Neuron (in vitro differentiated cells): ENCODE measurements around the gene ALKBH4.
"Not testable (repeated sequence)": the region's sequence is repeated elsewhere in the genome, so short reads cannot be mapped to it uniquely, and the experiment has no call there.

ENCODE experiments used
- H2AFZ ChIP-seq: one replicate; pipeline ENCODE4 v1.6.1; 2013; ENCODE audit warnings: low read depth, mild to moderate bottlenecking, inconsistent platforms, low read length, moderate library complexity
- H3K27me3 ChIP-seq: one replicate; pipeline ENCODE4 v1.6.1; 2013; ENCODE audit warnings: low read length; ENCODE audit not compliant: insufficient read depth
- H3K36me3 ChIP-seq: one replicate; pipeline ENCODE4 v1.6.1; 2013; ENCODE audit warnings: low read length; ENCODE audit not compliant: insufficient read depth
- H3K4me1 ChIP-seq: one replicate; pipeline ENCODE4 v1.6.1; 2013; ENCODE audit warnings: low read length; ENCODE audit not compliant: insufficient read depth
- H3K4me3 ChIP-seq: 2 replicates; pipeline ENCODE4 v1.5.1; 2013; ENCODE audit warnings: mild to moderate bottlenecking, low read length, moderate library complexity
- H3K9me3 ChIP-seq: one replicate; pipeline ENCODE4 v1.6.1; 2013; ENCODE audit warnings: low read length

Gene ALKBH4

GRCh38 chr7:102493220-102493935, 28.7 kb upstream of the ALKBH4 start:
- H3K9me3 ChIP-seq, H3K36me3 ChIP-seq, H3K27me3 ChIP-seq, H3K4me3 ChIP-seq, H2AFZ ChIP-seq, H3K4me1 ChIP-seq: not testable (repeated sequence)

GRCh38 chr7:102490529-102491075, 25.9 kb upstream of the ALKBH4 start:
- H3K9me3 ChIP-seq, H2AFZ ChIP-seq, H3K4me1 ChIP-seq, H3K36me3 ChIP-seq, H3K4me3 ChIP-seq, H3K27me3 ChIP-seq: not testable (repeated sequence)

- H3K4me3 ChIP-seq, H3K36me3 ChIP-seq, H2AFZ ChIP-seq, H3K27me3 ChIP-seq, H3K4me1 ChIP-seq, H3K9me3 ChIP-seq: not testable (repeated sequence)
These were observed 19.7 kb upstream of the ALKBH4 start for GRCh38 chr7:102484317-102484716.

GRCh38 chr7:102481962-102482361, 17.3 kb upstream of the ALKBH4 start:
- H3K36me3 ChIP-seq, H3K4me1 ChIP-seq, H3K9me3 ChIP-seq, H3K27me3 ChIP-seq, H2AFZ ChIP-seq, H3K4me3 ChIP-seq: not testable (repeated sequence)

- H3K27me3 ChIP-seq, H3K4me1 ChIP-seq, H3K4me3 ChIP-seq, H3K9me3 ChIP-seq, H3K36me3 ChIP-seq, H2AFZ ChIP-seq: not testable (repeated sequence)
These were observed 15.4 kb upstream of the ALKBH4 start for GRCh38 chr7:102479982-102480637.

GRCh38 chr7:102479209-102479584, 14.5 kb upstream of the ALKBH4 start:
- H2AFZ ChIP-seq, H3K36me3 ChIP-seq, H3K27me3 ChIP-seq, H3K9me3 ChIP-seq, H3K4me1 ChIP-seq: not testable (repeated sequence)
- H3K4me3 ChIP-seq, result peak overlapping the region; percentile 36

GRCh38 chr7:102478314-102479208, 13.9 kb upstream of the ALKBH4 start, which contains the start of gene POLR2J:
Gene POLR2J, minus strand, starts transcription at chr7:102478922. Its CDS starts 62 bp downstream, at chr7:102478860.
- H3K4me1 ChIP-seq, H3K27me3 ChIP-seq, H3K9me3 ChIP-seq, H3K36me3 ChIP-seq, H2AFZ ChIP-seq: not testable (repeated sequence)
- peak within 1 kb of the TSS; percentile 39 for H3K4me3 ChIP-seq

GRCh38 chr7:102474736-102475435, 10.2 kb upstream of the ALKBH4 start:
- not testable (repeated sequence) for H3K4me3 ChIP-seq, H3K9me3 ChIP-seq, H3K4me1 ChIP-seq, H3K27me3 ChIP-seq, H2AFZ ChIP-seq
- peaks cover 27% of the 10 kb centered on the region for H3K36me3 ChIP-seq

GRCh38 chr7:102474116-102474515, 9.5 kb upstream of the ALKBH4 start:
- H3K4me3 ChIP-seq, H3K27me3 ChIP-seq, H2AFZ ChIP-seq, H3K9me3 ChIP-seq, H3K4me1 ChIP-seq: not testable (repeated sequence)
- peaks cover 35% of the 10 kb centered on the region for H3K36me3 ChIP-seq

- Histone ChIP-seq H2AFZ (no peak overlapping the region), H3K36me3 (peaks cover 42% of the 10 kb centered on the region), H3K4me1 (no peaks in the 10 kb centered on the region), H3K9me3 (no peaks in the 10 kb centered on the region), H3K4me3 (no peak overlapping the region), H3K27me3 (no peaks in the 10 kb centered on the region)
These were observed 8.8 kb upstream of the ALKBH4 start for GRCh38 chr7:102473271-102473991.

GRCh38 chr7:102472126-102473041, 7.7 kb upstream of the ALKBH4 start:
- Histone ChIP-seq H3K4me3 (no peak overlapping the region), H3K36me3 (peaks cover 49% of the 10 kb centered on the region), H3K4me1 (no peaks in the 10 kb centered on the region), H3K9me3 (no peaks in the 10 kb centered on the region), H2AFZ (no peak overlapping the region), H3K27me3 (no peaks in the 10 kb centered on the region)

GRCh38 chr7:102471791-102472125, 7.1 kb upstream of the ALKBH4 start:
- Histone ChIP-seq H3K27me3 (no peaks in the 10 kb centered on the region), H3K4me1 (no peaks in the 10 kb centered on the region), H3K36me3 (peaks cover 49% of the 10 kb centered on the region), H2AFZ (no peak overlapping the region), H3K4me3 (no peak overlapping the region), H3K9me3 (no peaks in the 10 kb centered on the region)
